Measurements from ENCODE around the gene NKAPD1. TPM values are rescaled to one million over a fixed set of nuclear protein-coding genes. Genes with fewer than 3 reads are reported as not detected.

The NKAPD1 gene
- total RNA-seq = 8.9 and 13.3 TPM in 2 replicates

GRCh38 chr11:112073941-112074811, at the start of gene NKAPD1, which contains the start of gene PIH1D2:
Gene NKAPD1 (plus strand): TSS chr11:112074299. CDS start chr11:112075575, 1,276 bp downstream.
Gene PIH1D2 (minus strand): TSS chr11:112074017. CDS start chr11:112073174, 843 bp downstream.

GRCh38 chr11:112024773-112025678, 49.1 kb upstream of the NKAPD1 start, which contains the start of gene DLAT:
Gene DLAT (plus strand): TSS chr11:112025408. CDS start chr11:112025473, 65 bp downstream.

GRCh38 chr11:112086422-112087191, 12.5 kb downstream of the NKAPD1 start, which contains the start of the genes SDHD and TIMM8B:
Gene SDHD (plus strand): TSS chr11:112086873. CDS start chr11:112086908, 35 bp downstream.
Gene TIMM8B (minus strand): TSS chr11:112086756. CDS start chr11:112086723, 33 bp downstream.

Other genes with a start within 250 kb of the NKAPD1 start
- gene ALG9, start 202.7 kb upstream of the NKAPD1 start, total RNA-seq = 33.7 and 42.2 TPM in 2 replicates
- gene FDXACB1, start 195.1 kb upstream of the NKAPD1 start, total RNA-seq = 3.7 and 4.3 TPM in 2 replicates
- gene CFAP68, start 194.8 kb upstream of the NKAPD1 start, total RNA-seq = 7.2 and 14.2 TPM in 2 replicates
- gene CRYAB, start 162.5 kb upstream of the NKAPD1 start, total RNA-seq = 11.7 and 27.1 TPM in 2 replicates
- gene HSPB2, start 161.6 kb upstream of the NKAPD1 start, total RNA-seq = not detected in 2 replicates
- gene C11orf52, start 155.4 kb upstream of the NKAPD1 start, total RNA-seq = not detected in 2 replicates
- gene DIXDC1, start 137.0 kb upstream of the NKAPD1 start, total RNA-seq = 10.4 and 11.9 TPM in 2 replicates
- gene DLAT, start 48.9 kb upstream of the NKAPD1 start, total RNA-seq = 40.1 and 47.3 TPM in 2 replicates
- 1.2 and 4.9 TPM in 2 replicates for gene PIH1D2, start 282 bp upstream of the NKAPD1 start, total RNA-seq
- gene TIMM8B, start 12.5 kb downstream of the NKAPD1 start, total RNA-seq = 40.2 and 48.7 TPM in 2 replicates
- gene SDHD, start 12.6 kb downstream of the NKAPD1 start, total RNA-seq = 146 and 150 TPM in 2 replicates
- 22.3 and 26.8 TPM in 2 replicates for gene IL18, start 89.8 kb downstream of the NKAPD1 start, total RNA-seq
- not detected in 2 replicates for gene TEX12, start 93.1 kb downstream of the NKAPD1 start, total RNA-seq
- gene BCO2, start 101.2 kb downstream of the NKAPD1 start, total RNA-seq = 3.7 and 7.1 TPM in 2 replicates
- 38.3 and 44.4 TPM in 2 replicates for gene PTS, start 152.1 kb downstream of the NKAPD1 start, total RNA-seq
- not detected in 2 replicates for gene PLET1, start 186.6 kb downstream of the NKAPD1 start, total RNA-seq

Measured in myometrial cell (primary cell).